ENCODE data around the gene NPB.

GRCh38 chr17:81863833-81864768, 37.9 kb upstream of the NPB start:
- TF ChIP-seq, protein P1, sequence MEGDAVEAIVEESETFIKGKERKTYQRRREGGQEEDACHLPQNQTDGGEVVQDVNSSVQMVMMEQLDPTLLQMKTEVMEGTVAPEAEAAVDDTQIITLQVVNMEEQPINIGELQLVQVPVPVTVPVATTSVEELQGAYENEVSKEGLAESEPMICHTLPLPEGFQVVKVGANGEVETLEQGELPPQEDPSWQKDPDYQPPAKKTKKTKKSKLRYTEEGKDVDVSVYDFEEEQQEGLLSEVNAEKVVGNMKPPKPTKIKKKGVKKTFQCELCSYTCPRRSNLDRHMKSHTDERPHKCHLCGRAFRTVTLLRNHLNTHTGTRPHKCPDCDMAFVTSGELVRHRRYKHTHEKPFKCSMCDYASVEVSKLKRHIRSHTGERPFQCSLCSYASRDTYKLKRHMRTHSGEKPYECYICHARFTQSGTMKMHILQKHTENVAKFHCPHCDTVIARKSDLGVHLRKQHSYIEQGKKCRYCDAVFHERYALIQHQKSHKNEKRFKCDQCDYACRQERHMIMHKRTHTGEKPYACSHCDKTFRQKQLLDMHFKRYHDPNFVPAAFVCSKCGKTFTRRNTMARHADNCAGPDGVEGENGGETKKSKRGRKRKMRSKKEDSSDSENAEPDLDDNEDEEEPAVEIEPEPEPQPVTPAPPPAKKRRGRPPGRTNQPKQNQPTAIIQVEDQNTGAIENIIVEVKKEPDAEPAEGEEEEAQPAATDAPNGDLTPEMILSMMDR (conservative IDR thresholded peaks at IDR 0.05 in 1 of 2, IDR thresholded peaks at IDR 0.05 in 1 of 2; ENCODE audit: low read depth in 1 of 2, low read length in 2 of 2): no peak
- no peak for TF ChIP-seq EZH2 (IDR thresholded peaks at IDR 0.05; ENCODE audit: low read length, missing control alignments)

Data from fibroblast of lung (primary cell).